OCI-LY1 (cell line): ENCODE results near the gene TP53TG5.

Experiments used
- EZH2 ChIP-seq: fragments of 200-600 bp; sonication (generic), shearing (Covaris generic); IDR thresholded peaks from 2 replicates; pipeline ENCODE4 v1.8.0; 2017; ENCODE audit warnings: borderline replicate concordance, mixed run types, mild to moderate bottlenecking, antibody characterized with exemption, low read length, moderate library complexity, mixed read lengths
- TF ChIP-seq, protein P1 (sequence below): fragments of 200-600 bp; sonication (generic), shearing (Covaris generic); IDR thresholded peaks from 2 replicates; pipeline ENCODE4 v1.5.1; 2017; ENCODE audit warnings: mild to moderate bottlenecking, antibody characterized with exemption, low read length, moderate library complexity, mixed read lengths

DNA sequence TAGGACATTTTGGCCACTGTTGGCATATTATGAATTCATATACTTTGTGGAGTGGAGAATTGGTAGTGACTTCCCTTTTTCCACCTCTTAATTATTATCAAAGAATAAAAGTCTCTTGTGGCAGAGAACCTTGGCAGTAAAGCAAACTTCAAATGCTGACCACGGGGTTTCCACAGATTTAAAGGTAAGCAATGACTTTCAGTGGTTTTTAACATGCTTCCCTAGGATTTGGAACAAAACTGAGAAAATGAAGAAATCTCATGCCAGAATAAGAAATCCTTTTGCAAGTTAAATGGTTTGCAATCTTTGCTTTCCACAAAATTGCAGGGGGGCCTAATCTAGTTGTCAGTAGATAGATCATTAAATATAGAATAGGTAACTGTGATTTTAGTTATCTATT is 27.9 kb downstream of the TP53TG5 start:
- TF ChIP-seq, protein P1, sequence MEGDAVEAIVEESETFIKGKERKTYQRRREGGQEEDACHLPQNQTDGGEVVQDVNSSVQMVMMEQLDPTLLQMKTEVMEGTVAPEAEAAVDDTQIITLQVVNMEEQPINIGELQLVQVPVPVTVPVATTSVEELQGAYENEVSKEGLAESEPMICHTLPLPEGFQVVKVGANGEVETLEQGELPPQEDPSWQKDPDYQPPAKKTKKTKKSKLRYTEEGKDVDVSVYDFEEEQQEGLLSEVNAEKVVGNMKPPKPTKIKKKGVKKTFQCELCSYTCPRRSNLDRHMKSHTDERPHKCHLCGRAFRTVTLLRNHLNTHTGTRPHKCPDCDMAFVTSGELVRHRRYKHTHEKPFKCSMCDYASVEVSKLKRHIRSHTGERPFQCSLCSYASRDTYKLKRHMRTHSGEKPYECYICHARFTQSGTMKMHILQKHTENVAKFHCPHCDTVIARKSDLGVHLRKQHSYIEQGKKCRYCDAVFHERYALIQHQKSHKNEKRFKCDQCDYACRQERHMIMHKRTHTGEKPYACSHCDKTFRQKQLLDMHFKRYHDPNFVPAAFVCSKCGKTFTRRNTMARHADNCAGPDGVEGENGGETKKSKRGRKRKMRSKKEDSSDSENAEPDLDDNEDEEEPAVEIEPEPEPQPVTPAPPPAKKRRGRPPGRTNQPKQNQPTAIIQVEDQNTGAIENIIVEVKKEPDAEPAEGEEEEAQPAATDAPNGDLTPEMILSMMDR, result no peak
- TF ChIP-seq EZH2, result no peak
